ENCODE measurements around the gene DPP3. TPM values are rescaled to one million over a fixed set of nuclear protein-coding genes. Genes with fewer than 3 reads are reported as not detected.
"Not testable (repeated sequence)": the region's sequence is repeated elsewhere in the genome, so short reads cannot be mapped to it uniquely, and the experiment has no call there.

DPP3 gene
- total and polyA plus RNA-seq, 2 of the 4 experiments (the other 2 are of a cell fraction) = 51.8 to 66.3 TPM

DNA sequence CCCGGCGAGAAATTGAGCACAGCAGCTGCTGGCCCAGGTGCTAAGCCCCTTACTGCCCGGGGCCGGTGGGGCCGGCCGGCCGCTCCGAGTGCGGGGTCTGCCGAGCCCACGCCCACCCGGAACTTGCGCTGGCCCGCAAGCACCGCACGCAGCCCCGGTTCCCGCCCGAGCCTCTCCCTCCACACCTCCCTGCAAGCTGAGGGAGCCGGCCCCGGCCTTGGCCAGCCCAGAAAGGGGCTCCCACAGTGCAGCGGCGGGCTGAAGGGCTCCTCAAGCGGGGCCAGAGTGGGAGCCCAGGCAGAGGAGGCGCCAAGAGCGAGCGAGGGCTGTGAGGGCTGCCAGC is 39.3 kb upstream of the DPP3 start:
- CTCF ChIA-PET; H3K18ac ChIP-seq (ENCODE audit: low read depth, low read length); POLR2A ChIA-PET (ENCODE audit: unreplicated experiment); H2AFZ ChIP-seq (replicated peaks; ENCODE audit: low read length, poor library complexity); H3K23ac ChIP-seq (ENCODE audit: low read depth, low read length); H3K9ac ChIP-seq (ENCODE audit: low read depth, low read length); H4K20me1 ChIP-seq (ENCODE audit: insufficient read depth, low read length); H2BK15ac ChIP-seq (ENCODE audit: low read depth, low read length); H2BK120ac ChIP-seq (ENCODE audit: low read depth, low read length); H4K91ac ChIP-seq (ENCODE audit: insufficient read depth, low read depth, low read length); H3K14ac ChIP-seq (replicated peaks; ENCODE audit: low read depth, low read length); in situ Hi-C loops (cut with MboI; ENCODE audit: low sequenced_read_pairs); H4K5ac ChIP-seq (ENCODE audit: low read depth, low read length); H3K9me3 ChIP-seq (ENCODE audit: control insufficient read depth, insufficient read depth, low read length); H4K8ac ChIP-seq (ENCODE audit: low read depth in 2 of 2, low read length in 2 of 2); H2AK9ac ChIP-seq (replicated peaks; ENCODE audit: low read depth, low read length, poor library complexity); H2BK20ac ChIP-seq (ENCODE audit: low read depth, low read length); H3K27me3 ChIP-seq (ENCODE audit: control insufficient read depth, insufficient read depth, low read length); dilution Hi-C loops (cut with HindIII; ENCODE audit: low sequenced_read_pairs, unreplicated experiment); H2BK5ac ChIP-seq (ENCODE audit: low read depth, low read length, poor library complexity, severe bottlenecking); H3K36me3 ChIP-seq (ENCODE audit: control insufficient read depth, insufficient read depth, low read length); H2AK5ac ChIP-seq (ENCODE audit: low read depth, low read length); H3K4me3 ChIP-seq (ENCODE audit: insufficient read depth, low read depth, low read length); intact Hi-C loops (cut with micrococcal nuclease); BruUV-seq (replicated peaks); H3K9me1 ChIP-seq (ENCODE audit: insufficient read depth, low read length); DNase-seq; H3K4me2 ChIP-seq (ENCODE audit: low read depth, low read length); H3K27ac ChIP-seq (ENCODE audit: insufficient read depth, low read length); H3K4ac ChIP-seq (ENCODE audit: low read depth, low read length); ATAC-seq (ENCODE audit: low read depth); H3K56ac ChIP-seq (ENCODE audit: extremely low read depth, insufficient read depth, low read length): not testable (repeated sequence)
- Histone ChIP-seq H3K4me1 (ENCODE audit: control insufficient read depth, insufficient read depth, low read length) (peaks cover 11% of the 10 kb centered on the region), H3K79me1 (ENCODE audit: low read depth in 1 of 2, low read length in 2 of 2) (peaks cover 7 to 18% of the 10 kb centered on the region in 2 experiments)
- no CpG with 5 or more reads among the region's 27 CpGs for WGBS, 2 experiments (ENCODE audit: extremely low coverage in 2 of 2, insufficient read length in 1 of 2)

All from IMR-90 (cell line).